Small intestine (tissue), 7 donors: Measurements from ENCODE around the gene KCNJ2. TPM values are rescaled to one million over a fixed set of nuclear protein-coding genes. Genes with fewer than 3 reads are reported as not detected.

Source experiments
- DNase-seq, 2 donors: peaks; one replicate each; pipeline versions ENCODE4 v3.0.0 to v3.0.0-alpha.2; 2013
- FAIRE-seq: peaks from 2 replicates; lab custom pipeline; 2012; peaks lifted over from hg19 to GRCh38; lab: Jason Lieb, UNC
- H3K27ac ChIP-seq, 3 donors: one replicate each; pipeline ENCODE4 v1.5.1; 2013; ENCODE audit warnings: low read length in 2 of 3, mild to moderate bottlenecking in 2 of 3, control low read depth in 1 of 3, inconsistent platforms in 1 of 3, low read depth in 1 of 3, moderate library complexity in 1 of 3
- H3K27me3 ChIP-seq, 3 donors: one replicate each; pipeline ENCODE4 v1.6.1; 2013; ENCODE audit warnings: low read length in 3 of 3, inconsistent platforms in 1 of 3; ENCODE audit not compliant: control insufficient read depth in 3 of 3, insufficient read depth in 3 of 3
- H3K36me3 ChIP-seq, 3 donors: one replicate each; pipeline ENCODE4 v1.6.1; 2013; ENCODE audit warnings: low read length in 3 of 3, inconsistent platforms in 1 of 3, low read depth in 1 of 3, mild to moderate bottlenecking in 1 of 3, moderate library complexity in 1 of 3; ENCODE audit not compliant: control insufficient read depth in 3 of 3, insufficient read depth in 2 of 3
- H3K4me1 ChIP-seq, 3 donors: one replicate each; pipeline ENCODE4 v1.6.1; 2013; ENCODE audit warnings: low read length in 2 of 3, inconsistent platforms in 1 of 3, low read depth in 1 of 3, mild to moderate bottlenecking in 1 of 3, moderate library complexity in 1 of 3; ENCODE audit not compliant: control insufficient read depth in 3 of 3, insufficient read depth in 2 of 3
- H3K4me3 ChIP-seq, 3 donors: one replicate each; pipeline ENCODE4 v1.5.1; 2013; ENCODE audit warnings: low read length in 3 of 3, control low read depth in 1 of 3, inconsistent platforms in 1 of 3, low read depth in 1 of 3, mild to moderate bottlenecking in 1 of 3, moderate library complexity in 1 of 3
- H3K9me3 ChIP-seq, 2 donors: one replicate each; pipeline ENCODE4 v1.6.1; 2013; ENCODE audit warnings: low read depth in 1 of 2, low read length in 1 of 2; ENCODE audit not compliant: control insufficient read depth in 2 of 2, insufficient read depth in 1 of 2
- WGBS, 3 donors: extraction: QIAGEN DNeasy Blood & Tissue Kit; methylation state at CpG; one replicate each; pipeline ENCODE4 v1.1.7; 2013; 5-methylcytosine and 5-hydroxymethylcytosine counted together
- polyA plus RNA-seq, 4 donors: library from polyadenylated mRNA; stranded (reverse) in 3 of 4; unstranded in 1 of 4; fragments of 200-250 nt in 3 of 4; fragments of 120-200 nt in 1 of 4; gene quantifications; one replicate each; pipeline versions ENCODE4 v1.2.1 to v1.2.3, GENCODE V29; 2013
- donor health status: healthy with polysubstance abuse.
- donor health status: control.
- donor health status: control.
- donor health status: Bipolar disorder and iron deficiency.
- donor health status: healthy.

The KCNJ2 gene
- polyA plus RNA-seq, 4 donors, result 0.27 to 1.6 (median 0.57) TPM

GRCh38 chr17:70215656-70216055, 46.3 kb downstream of the KCNJ2 start:
- H3K9me3 ChIP-seq, result peaks cover 0 to 2% of the 10 kb centered on the region in 2 donors
- DNase-seq (no peak), FAIRE-seq (no peak)
- no peak overlapping the region for H3K27ac ChIP-seq
- WGBS, 3 donors, result 84 to 94% (median 91%) methylated on average over 4 of the region's 4 CpGs
- H3K27me3 ChIP-seq, result no peaks in the 10 kb centered on the region
- H3K36me3 ChIP-seq, result no peaks in the 10 kb centered on the region
- H3K4me1 ChIP-seq, result no peaks in the 10 kb centered on the region
- no peak overlapping the region for H3K4me3 ChIP-seq

GRCh38 chr17:70217571-70217970, 48.2 kb downstream of the KCNJ2 start:
- FAIRE-seq, result no peak
- no peak for DNase-seq
- Histone ChIP-seq H3K9me3 (peaks cover 0 to 2% of the 10 kb centered on the region in 2 donors), H3K4me1 (no peaks in the 10 kb centered on the region), H3K27ac (no peak overlapping the region), H3K27me3 (no peaks in the 10 kb centered on the region), H3K36me3 (no peaks in the 10 kb centered on the region), H3K4me3 (no peak overlapping the region)
- 70 to 84% (median 81%) methylated on average over 1 of the region's 1 CpG for WGBS, 3 donors

GRCh38 chr17:70225276-70225675, 55.9 kb downstream of the KCNJ2 start:
- H3K27ac ChIP-seq, result no peak overlapping the region
- no peaks in the 10 kb centered on the region for H3K4me1 ChIP-seq
- 55 to 77% (median 67%) methylated on average over 4 of the region's 4 CpGs for WGBS, 3 donors
- FAIRE-seq (no peak), DNase-seq (no peak)
- H3K4me3 ChIP-seq, result no peak overlapping the region
- no peaks in the 10 kb centered on the region for H3K27me3 ChIP-seq
- no peaks in the 10 kb centered on the region for H3K36me3 ChIP-seq
- H3K9me3 ChIP-seq, result no peaks in the 10 kb centered on the region

Other genes with a start within 250 kb of the KCNJ2 start
- 10 to 100 TPM in 1 of 4 donors, under 1 TPM in 3; 0.07 to 11.0 (median 0.52) TPM for gene KCNJ16, start 94.3 kb upstream of the KCNJ2 start, polyA plus RNA-seq